DND-41 (cell line): ENCODE measurements around the gene TIMM44.

Experiments
- EZH2 ChIP-seq: IDR thresholded peaks from 3 replicates; pipeline ENCODE4 v1.6.1; 2012; ENCODE audit warnings: borderline replicate concordance, low read depth, mild to moderate bottlenecking, moderate library complexity, low read length, inconsistent platforms; ENCODE audit not compliant: severe bottlenecking
- TF ChIP-seq, protein P1 (sequence below): IDR thresholded peaks from 2 replicates; pipeline ENCODE4 v1.5.1; 2012; ENCODE audit warnings: borderline replicate concordance, low read length, moderate library complexity, mild to moderate bottlenecking; ENCODE audit not compliant: poor library complexity, severe bottlenecking; ENCODE audit errors: extremely low read depth

GRCh38 chr19:7887408-7888144, 55.9 kb downstream of the TIMM44 start:
- TF ChIP-seq, protein P1, sequence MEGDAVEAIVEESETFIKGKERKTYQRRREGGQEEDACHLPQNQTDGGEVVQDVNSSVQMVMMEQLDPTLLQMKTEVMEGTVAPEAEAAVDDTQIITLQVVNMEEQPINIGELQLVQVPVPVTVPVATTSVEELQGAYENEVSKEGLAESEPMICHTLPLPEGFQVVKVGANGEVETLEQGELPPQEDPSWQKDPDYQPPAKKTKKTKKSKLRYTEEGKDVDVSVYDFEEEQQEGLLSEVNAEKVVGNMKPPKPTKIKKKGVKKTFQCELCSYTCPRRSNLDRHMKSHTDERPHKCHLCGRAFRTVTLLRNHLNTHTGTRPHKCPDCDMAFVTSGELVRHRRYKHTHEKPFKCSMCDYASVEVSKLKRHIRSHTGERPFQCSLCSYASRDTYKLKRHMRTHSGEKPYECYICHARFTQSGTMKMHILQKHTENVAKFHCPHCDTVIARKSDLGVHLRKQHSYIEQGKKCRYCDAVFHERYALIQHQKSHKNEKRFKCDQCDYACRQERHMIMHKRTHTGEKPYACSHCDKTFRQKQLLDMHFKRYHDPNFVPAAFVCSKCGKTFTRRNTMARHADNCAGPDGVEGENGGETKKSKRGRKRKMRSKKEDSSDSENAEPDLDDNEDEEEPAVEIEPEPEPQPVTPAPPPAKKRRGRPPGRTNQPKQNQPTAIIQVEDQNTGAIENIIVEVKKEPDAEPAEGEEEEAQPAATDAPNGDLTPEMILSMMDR: no peak
- no peak for TF ChIP-seq EZH2
